NCI-H1694 (cell line): ENCODE results near the gene PGLYRP4.
"Not testable (repeated sequence)": the region's sequence is repeated elsewhere in the genome, so short reads cannot be mapped to it uniquely, and the experiment has no call there.

Experiments
- DNase-seq: peaks from one replicate; lab custom pipeline; 2025; lab: John Stamatoyannopoulos, UW

The PGLYRP4 gene

DNA sequence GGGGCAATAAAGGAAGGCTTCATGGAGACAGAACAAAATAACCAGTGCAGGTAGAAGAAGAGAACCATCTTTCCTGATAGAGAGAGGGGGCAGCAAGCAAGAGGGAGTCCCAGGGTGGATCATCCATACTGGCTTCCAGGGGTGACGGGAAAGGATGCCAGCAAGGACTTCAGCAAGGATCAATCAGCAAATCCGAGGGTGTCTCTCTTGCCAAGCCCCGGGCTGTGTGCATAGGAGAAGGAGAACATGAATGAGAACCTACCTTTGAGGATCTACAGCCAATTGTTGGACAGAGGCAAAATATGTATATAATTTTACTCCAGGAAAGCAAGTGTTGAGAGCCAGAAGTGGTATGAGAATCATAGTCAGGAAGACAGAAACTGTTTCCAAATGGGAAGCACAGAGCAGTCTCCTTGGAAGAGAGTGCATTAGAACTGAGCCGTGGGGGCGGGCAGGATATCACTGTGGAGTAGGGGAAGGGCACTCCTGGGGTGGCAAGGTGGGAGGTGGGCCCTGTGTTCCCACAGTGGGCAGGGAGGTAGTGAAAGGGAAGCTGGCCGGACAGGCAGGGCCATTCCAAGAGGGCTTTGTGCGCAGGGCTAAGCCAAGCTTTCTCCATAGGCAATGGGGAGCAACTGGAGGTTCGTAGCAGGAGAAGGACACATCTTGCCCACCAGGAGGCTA, 7.9 kb upstream of the PGLYRP4 start:
- DNase-seq: no peak

DNA sequence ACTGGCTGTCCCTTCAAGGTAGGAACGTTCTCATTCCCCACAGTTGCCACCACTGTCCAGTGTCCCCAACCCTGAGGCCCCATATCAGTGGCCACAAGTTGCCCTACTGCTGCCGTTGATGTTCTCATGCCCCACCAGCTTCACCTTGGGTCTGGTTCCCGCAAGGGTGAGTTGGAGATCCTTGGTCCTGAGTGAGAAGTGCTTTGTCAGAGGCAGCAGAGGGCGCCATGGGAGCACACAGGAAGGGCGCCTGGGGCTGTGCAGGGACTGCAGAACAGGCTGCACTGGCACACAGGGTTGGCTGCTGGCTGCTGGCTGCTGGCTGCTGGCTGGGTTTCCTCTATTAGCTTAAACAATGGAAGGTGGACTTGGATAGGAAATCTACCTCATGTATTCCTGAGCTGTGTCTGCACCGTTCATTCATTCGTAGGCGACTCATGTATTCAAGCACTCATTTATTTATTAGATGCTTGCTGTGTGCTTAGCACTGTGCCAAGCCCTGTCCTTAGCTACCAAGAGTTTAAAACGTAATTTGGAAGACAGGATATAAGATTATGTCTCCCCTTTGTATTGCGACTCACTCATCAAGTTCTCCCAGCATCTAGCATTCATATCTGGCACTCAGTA, 6.9 kb upstream of the PGLYRP4 start:
- peak; percentile 82 for DNase-seq

DNA sequence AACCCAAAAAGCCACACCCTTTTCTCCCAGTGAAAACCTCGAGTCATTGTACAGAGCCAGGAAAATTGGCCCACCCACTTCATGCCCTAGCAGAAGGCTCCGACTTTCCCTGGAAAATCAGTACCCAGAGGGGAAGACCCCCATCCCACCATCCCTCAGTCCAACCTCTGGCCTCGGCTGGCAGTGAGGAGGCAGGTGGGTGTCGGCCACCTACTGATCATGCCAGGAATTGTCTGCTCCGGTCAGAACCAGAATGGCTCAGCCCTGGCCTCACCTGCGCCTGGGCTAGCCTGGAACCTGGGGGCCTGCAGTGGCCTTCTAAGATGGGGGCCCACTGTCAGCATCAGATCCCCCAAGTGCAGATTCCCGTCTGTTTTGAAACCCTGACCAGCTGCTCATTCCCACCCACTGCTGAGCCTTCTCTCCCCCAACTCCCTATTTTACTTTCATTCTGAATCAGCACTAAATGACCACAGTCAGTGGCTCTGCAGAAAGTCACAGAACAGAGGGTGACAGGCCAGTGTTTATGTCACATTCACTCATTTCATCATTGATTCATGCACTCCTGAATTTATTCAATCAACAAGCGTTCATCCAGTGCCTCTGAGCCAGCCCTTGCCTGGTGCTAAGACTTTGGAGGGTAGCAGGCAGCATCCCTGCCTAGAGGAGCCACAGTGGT, 6.0 kb upstream of the PGLYRP4 start:
- DNase-seq: no peak

DNA sequence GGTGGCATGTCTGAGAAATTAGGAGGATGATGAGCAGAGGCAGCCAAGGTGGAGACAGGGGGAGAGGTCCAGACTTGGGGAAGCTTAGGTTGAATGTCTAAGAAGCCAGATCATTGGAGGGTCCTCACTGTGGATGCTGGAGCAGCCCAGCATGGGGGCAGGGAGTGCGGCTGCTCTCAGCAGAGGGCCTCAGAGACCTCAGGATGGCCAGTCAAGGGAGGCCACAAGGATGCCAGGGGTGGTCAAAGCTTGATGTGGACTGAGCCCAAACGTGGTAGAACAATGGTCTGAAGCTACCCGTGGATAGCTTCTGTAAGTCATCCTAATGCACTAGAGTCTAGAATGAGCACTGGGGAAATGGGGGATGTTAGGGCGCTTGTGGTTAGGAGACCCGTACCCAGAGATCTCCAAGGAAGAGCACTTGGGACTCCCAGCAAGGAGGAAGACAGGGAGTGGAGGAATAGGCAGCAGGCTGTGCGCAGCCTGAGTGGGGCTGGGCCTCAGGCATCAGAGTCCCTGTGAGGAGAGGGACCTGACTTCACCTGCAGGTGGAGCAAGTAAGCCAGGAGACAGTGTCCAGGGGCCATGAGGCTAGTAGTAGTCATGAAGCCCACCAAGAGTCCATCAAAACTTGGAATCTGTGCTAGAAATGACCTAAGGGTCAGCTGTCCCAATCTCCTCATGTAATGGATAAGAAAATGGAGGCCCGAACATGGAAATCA, 4.7 kb upstream of the PGLYRP4 start:
- DNase-seq: peak; percentile 43

DNA sequence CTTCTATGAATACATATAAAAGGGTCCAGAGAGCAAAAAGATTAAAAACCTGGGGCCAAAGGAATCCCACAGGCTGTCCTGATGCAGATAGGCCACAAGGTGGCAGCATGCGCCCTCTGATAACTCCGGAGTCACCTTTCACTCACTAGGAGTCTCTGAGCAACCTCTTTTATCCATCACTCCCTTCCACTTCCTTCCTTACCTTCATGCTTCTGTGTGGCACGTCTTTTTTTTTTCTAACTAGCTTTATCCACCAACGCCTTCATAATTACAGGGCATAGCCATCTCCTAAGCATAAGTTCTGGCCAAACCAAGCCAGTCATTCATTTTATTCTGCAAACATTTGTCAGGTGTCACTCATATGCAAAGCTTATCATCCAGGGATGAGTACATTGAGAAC, 3.9 kb upstream of the PGLYRP4 start:
- DNase-seq: peak; percentile 94

DNA sequence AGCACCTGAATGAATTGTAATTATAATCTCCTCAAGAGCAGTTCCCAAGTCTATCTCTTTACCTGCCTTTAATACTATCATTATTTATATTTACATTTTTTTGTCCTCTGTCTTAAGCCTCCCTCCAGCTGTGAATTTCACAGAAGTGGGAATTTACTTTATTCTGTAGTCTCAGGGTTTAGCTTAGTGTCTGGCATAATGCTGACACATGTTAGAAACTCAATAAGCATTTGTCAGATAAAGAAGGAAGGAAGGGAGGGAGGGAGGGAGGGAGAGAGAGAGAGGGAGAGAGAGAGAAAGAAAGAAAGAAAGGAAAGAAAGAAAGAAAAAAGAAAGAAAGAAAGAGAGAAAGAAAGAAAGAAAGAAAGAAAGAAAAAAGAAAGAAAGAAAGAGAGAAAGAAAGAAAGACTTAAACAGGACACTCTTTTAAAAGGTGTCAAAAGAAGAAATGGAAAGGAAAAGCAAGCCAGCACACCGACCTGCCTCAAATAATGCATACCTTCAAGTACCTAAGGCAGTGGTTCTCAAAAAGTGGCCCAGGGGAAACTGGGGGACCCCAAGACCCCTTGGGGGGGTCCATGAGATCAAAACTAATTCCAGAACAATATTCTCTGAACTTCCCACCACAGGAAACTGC, 1.8 kb upstream of the PGLYRP4 start:
- DNase-seq: no peak

DNA sequence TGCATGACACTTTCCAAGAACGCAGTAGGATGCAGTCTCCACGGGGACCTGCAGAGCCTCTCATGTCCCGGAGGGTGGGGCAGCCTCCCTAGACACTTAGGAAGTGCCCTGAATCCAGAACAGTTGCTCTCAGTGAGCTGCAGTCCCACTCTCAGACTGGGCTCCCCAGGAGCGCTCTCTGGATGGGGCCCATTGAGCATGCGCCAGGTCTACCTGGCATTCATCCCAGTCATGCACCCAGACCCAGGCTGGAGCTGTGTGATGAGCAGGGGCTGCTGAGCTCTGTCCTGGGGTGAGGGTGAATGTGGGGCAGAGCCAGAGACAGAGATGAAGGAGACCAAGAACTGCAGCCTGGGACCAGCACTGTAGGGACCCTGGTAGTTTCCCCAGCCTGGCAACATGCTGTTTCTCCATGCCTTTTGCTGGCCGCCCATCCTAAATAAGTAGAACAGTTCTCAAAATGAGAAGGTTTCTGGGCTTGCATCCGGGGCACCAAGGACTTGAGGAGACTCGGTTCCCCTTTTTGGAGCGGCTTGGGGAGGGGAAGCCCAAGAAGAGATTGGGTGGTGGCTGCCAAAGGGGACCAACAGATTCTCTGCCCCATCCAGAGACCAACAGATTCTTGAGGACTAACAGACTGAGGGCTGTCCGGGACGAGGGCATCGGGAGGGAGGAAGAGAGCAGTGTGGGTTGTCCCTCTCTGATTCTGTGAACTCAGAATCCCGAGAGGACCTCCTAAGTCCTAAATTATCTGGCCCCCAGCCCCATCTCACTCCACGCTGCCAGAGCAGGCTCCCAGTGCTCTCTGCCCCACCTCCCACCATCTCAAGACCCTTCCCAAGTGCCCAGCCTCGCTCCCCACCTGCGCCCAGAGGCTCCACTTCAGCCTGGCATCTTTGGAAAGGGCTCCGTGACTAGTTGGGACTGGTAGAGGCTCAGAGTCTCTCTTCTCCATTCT, 1.0 kb upstream of the PGLYRP4 start:
- DNase-seq: no peak

DNA sequence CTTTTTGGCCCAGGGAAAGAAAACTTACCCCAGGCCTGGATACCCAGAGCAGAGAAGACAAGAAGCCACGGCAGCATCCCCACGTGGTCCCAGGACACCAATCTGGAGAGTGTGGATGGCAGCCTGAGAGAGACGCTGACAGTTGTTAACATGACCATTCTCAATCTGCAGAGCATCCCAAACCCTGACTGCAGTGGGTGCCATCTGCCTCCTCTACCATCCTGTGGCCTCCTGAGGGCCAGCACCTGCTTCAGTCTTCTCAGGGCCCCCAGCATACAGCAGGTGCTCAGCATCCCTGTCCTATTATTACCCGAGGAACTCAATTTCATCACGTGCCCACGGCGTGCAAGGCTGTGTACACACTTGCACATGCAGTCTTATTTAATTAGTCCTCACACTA, 785 bp downstream of the PGLYRP4 start:
- no peak for DNase-seq

DNA sequence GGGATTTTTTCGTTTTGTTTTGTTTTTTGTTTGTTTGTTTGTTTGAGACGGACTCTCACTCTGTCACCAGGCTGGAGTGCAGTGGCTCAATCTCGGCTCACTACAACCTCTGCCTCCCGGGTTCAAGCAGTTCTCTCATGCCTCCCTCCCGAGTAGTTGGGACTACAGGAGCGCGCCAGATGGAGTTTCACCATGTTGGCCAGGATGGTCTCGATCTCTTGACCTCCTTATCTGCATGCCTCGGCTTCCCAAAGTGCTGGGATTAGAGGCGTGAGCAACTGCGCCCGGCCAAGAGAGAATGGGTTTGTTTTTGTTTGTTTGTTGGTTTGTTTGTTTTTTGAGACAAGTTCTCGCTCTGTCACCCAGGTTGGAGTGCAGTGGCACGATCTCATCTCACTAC, 1.6 kb downstream of the PGLYRP4 start:
- not testable (repeated sequence) for DNase-seq

DNA sequence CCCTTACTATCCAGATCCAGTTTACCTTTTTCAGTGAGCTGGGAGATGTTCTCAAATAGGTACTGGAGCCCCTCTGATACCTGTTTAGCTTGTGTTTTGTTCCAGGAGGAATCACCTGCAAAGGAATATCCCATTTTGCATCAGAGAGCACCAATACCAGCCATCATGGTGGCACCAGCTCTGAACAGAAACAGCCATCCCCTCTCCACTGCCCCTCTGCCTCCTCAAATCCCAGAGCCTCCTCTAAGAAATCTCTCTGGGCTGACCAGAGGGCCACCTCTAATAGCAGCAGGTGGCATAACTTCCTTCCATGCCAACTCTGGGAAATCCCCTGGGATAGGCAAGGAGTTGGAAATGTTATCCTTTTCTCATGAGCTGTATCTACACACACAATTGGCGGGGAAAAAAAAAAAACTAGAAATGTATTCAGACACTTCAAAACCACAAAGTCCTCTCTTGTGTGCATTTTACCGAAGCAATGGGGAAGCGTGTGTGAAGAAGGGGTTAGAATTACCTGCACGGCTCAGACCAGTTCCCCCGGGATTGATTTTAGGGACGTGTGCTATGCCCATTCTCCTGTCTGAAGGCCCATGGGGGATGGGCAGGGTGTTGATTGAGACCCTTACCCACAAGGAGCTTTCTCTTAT, 2.4 kb downstream of the PGLYRP4 start:
- DNase-seq: no peak

DNA sequence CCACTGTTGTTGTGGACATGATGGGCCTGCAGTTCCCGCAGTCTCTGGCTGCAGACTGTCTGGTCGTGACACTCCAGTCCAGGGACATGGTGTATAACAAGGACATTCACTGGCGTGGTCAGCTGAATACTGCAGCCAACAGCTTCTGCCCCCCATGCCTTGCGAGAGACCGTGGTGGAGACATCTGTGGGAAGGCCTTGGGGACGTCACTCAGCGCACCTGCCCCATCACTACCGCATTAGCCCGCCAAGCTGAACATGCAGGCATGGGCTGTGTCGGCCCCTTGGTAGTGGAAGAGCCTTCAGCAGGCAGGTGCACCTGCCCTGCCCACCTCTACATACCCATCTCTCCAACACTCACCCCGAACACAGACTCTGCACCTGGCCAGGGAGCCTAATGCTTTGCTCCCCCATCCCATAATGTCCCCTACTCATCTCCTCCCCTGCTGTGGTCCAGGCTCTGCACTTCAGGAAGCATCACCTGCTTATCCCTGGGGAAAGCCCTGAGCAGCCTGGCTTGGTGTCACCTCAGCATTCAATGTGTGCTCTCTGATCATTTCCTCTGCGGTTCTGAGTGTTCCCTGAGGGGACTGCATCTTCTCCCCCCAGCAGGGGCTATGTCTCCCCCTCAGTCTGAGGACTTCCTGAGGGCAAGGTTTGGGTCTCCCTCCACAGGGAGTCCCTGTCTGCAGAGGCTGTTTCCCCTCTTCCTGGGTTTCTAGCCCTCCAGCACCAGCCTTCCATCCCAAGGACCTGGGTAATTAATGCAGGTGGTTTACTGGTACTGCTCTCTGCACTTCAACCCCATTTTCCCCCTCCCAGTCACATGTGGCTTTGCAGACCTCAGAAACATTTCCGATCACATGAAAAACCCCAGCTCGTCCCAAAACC, 3.2 kb downstream of the PGLYRP4 start:
- DNase-seq: no peak

DNA sequence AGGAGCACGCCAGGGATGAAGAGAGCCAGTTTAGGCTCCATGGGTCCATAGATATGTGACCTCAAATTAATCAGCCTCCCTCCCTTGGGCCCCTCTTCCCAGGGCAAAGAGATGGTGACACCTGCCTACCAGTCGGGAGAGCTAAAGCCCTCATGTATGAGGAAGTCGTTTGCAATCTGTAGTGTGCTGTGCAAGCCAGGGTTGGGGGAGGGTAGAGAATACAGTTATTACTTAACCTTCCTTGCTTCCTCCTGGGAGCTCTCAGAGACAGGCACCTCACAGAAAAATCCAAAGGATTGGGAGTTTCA, 4.0 kb downstream of the PGLYRP4 start:
- no peak for DNase-seq

DNA sequence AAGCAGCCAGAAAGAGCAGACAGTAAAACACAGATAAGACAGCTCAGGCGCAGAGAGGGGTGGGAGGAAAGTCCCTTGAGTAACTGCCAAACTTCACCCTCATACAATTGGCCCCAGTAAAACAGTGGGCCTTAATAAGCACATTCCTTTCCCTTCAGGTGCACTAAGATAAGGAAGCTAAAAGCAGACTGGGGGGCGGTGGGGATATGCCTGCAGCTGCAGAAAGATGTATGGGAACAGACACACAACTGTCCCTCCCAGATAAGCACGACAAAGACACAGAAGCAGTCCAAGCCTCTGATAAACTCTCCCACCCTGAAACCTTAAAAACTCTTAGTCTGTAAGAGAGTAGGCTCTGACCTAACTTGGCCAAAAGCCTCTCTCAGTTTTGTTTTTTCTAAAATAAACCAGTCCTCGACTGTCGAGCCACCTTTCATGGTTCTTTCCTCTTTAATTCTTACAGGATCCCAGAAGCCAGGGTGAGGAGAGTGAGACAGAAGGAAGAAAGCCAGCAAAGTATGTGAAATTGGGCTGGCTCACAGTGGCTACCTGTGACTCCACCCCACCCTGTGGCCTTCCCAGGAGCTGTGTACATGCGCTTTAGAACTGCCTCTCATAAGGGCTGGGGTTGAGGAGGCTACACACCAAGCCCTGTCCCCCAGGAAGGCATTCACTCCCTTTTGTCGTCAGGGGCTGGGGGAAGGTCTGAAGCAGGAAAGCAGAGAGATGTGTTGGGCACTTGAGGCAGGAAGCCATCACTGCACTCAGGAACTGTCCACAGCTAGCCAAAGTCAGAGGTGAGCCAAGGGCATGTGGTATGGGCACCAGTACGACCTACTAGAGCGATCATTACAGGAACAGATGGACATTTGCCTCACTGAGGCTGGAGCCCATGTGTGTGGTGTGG, 4.6 kb downstream of the PGLYRP4 start:
- DNase-seq: no peak

DNA sequence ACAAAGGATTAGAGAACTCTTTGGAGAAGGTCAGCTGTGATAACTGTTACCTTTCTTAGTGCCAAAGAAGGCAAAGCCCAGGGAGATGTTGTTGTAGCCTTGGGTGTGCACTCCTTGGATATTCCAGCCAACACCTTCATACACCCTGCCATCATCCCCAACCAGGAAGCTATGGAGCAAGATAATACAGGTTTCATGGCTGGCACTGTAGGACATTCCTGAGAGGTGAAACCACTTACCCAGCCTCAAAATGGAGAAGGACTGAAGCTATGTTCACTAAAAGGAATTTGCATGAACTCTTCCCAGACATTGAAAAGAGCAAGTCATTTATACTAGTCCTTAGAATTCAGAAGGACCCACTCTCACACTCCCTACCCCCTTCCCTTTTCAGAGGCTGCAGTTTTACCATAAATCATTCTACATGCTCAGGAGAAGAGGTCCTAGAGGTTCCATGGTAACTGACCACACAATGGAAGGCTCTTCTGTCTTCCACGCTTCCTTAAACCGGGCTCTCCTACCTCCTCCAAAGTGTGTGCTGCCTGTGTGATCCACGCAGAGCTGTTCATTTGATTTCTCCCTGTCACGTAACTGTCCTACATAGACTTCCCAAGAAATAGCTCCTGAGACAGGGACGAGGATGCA, 5.5 kb downstream of the PGLYRP4 start:
- DNase-seq: no peak

DNA sequence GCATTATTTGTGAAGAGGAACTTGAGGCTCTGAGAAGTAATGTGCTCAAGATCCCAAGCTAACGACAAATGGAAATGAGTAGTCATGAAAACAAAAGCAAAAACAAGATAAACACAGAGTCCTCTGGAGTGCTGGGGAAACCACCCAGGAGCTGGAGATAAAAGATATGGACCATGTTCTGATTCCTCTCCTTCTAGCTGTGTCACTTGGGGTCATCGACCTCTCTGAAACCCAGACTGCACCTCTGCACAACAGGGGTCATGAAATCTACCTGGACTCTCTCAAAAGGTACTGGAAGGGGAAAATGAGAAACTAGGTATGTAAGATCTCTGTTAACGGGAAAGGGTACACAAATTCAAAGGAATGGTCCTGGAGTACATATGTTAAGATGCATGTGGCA, 6.5 kb downstream of the PGLYRP4 start:
- DNase-seq: no peak

DNA sequence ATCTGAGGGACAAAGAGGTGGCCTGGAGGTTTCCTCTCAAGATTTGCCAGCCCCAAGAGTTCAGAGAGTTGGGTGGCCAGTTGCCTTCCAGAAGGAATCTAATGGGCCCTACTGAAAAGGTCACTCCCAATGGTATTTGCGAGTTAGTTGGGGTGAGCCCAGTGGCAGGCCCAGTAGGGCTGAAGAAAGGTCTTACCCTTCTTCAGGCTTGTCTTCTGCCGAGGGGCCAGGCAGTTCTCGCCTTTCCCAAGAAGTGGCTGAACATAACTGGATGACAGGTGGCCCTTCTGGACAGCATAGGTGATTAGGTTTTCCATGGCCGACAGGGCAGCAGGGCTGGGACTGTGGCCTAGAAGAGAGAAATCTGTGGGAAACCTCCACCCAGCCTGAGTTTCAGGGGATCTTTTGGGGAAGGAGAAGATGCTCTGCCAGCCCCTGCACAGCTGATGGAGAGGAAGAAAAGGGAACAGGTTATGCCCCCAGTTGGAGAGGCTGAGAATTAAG, 7.2 kb downstream of the PGLYRP4 start:
- no peak for DNase-seq

DNA sequence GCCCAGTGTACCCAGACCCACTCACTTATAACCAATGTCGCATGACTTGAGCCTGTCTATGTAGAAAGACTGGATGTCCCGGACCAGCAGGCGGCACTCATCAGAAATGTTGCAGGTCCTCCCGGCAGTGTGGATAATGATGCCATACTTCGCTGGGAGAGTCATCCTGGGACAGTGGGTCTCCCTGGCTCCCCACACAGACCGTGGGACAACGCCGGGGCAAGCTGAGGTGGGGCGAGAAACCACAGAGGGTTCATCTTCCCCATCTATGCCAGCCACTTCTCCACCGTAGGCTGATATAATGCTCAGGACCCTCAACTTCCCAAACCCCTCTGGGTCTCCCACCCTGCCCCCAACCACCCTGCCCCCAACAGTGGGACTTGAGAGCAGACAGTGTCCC, 8.3 kb downstream of the PGLYRP4 start:
- no peak for DNase-seq

DNA sequence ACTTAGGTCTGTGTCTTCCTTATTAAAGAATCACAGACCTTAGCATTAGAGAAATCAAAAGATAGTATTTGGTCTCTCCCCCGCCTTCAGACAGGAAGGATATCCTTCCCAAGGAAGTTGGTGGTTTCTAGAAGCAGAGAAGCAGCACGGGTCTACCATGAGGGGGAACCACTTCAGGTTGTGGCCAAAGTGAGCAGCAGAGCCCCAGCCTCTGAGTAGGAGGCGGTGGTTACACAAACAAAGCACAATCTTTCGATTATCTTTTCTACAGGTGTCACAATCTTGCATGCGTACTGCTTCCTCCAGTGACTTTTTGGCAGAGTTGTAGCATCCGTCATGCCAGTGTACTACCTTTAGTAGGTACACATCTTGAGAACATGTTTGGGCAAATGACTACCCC, 8.8 kb downstream of the PGLYRP4 start:
- no peak for DNase-seq
